ENCODE data around the gene MRPS33. TPM values are rescaled to one million over a fixed set of nuclear protein-coding genes. Genes with fewer than 3 reads are reported as not detected.
"Not testable (repeated sequence)": the region's sequence is repeated elsewhere in the genome, so short reads cannot be mapped to it uniquely, and the experiment has no call there.

The MRPS33 gene
- total RNA-seq, 1 donor from 2014 or later, result 27.9 TPM

DNA sequence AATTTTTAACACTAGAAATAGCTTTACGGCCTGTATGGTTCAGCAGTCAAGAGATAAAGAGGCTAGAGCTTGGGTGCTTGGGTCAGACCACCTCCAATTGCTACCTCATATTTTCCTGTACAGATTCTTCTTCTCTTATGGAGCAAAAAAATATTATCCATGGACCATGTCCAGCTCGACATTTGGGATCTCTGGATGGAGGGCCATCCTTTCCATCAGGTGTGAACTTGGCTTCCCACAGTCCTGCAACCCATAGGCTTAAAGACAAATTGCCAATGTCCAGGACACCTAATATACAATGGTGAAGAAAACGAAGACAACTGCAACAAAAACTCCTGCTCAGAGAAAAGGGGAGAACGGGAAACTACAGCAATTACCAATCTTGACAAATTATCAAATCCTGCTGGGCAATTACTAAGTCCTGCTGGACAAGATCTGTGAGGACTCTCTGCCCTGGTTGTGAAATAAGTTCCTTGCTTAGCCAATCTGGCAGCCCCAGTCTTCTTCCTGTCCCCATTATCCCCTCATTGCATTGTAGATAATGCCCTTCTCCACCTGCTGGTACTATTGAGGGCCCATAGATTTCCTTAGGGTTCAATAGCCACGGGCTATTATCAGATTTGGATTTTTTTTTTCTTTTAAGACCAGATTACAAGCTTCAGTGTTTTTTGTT lies 48.1 kb downstream of the MRPS33 start:
- Mint-ChIP-seq H3K4me1 (ENCODE audit: low read depth) (no peaks in the 10 kb centered on the region), H3K36me3 (ENCODE audit: low read depth) (no peaks in the 10 kb centered on the region), H3K9me3 (ENCODE audit: low read depth) (no peaks in the 10 kb centered on the region)

DNA sequence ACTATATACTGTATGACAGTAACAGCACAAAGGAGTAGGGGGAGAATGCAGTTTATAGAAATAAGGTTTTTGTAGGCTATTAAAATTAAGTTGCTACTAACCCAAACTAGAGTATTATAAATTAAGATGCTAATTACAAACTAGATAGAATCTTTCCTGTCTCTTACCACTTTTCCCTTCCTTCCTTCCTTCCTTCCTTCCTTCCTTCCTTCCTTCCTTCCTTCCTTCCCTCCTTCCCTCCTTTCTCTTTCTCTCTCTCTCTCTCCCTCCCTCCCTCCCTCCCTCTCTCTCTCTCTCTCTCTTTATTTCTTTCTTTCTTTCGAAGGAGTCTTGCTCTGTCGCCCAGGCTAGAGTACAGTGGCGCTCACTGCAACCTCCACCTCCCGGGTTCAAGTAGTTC lies 53.6 kb downstream of the MRPS33 start:
- no peak for DNase-seq (ENCODE audit: low spot score)
- H3K9me3 Mint-ChIP-seq (ENCODE audit: low read depth), result peaks cover 7% of the 10 kb centered on the region
- peaks cover 2% of the 10 kb centered on the region for H3K27me3 Mint-ChIP-seq (ENCODE audit: low read depth)
- peaks cover 1% of the 10 kb centered on the region for H3K36me3 Mint-ChIP-seq (ENCODE audit: low read depth)
- H3K4me1 Mint-ChIP-seq (ENCODE audit: low read depth), result no peaks in the 10 kb centered on the region
- H3K4me3 Mint-ChIP-seq (ENCODE audit: unreplicated experiment), result no peak overlapping the region
- H3K27ac Mint-ChIP-seq (ENCODE audit: unreplicated experiment), result no peak overlapping the region
- TF ChIP-seq, protein P1, sequence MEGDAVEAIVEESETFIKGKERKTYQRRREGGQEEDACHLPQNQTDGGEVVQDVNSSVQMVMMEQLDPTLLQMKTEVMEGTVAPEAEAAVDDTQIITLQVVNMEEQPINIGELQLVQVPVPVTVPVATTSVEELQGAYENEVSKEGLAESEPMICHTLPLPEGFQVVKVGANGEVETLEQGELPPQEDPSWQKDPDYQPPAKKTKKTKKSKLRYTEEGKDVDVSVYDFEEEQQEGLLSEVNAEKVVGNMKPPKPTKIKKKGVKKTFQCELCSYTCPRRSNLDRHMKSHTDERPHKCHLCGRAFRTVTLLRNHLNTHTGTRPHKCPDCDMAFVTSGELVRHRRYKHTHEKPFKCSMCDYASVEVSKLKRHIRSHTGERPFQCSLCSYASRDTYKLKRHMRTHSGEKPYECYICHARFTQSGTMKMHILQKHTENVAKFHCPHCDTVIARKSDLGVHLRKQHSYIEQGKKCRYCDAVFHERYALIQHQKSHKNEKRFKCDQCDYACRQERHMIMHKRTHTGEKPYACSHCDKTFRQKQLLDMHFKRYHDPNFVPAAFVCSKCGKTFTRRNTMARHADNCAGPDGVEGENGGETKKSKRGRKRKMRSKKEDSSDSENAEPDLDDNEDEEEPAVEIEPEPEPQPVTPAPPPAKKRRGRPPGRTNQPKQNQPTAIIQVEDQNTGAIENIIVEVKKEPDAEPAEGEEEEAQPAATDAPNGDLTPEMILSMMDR (IDR thresholded peaks at IDR 0.05), result no peak

More for the DNA sequence above, 48.1 kb downstream of the MRPS33 start:
- TF ChIP-seq, protein P1 (IDR thresholded peaks at IDR 0.05), result no peak
- H3K27ac Mint-ChIP-seq (ENCODE audit: unreplicated experiment), result no peak overlapping the region
- H3K4me3 Mint-ChIP-seq (ENCODE audit: unreplicated experiment), result no peak overlapping the region
- DNase-seq (ENCODE audit: low spot score), result no peak
- peaks cover 10% of the 10 kb centered on the region for H3K27me3 Mint-ChIP-seq (ENCODE audit: low read depth)

DNA sequence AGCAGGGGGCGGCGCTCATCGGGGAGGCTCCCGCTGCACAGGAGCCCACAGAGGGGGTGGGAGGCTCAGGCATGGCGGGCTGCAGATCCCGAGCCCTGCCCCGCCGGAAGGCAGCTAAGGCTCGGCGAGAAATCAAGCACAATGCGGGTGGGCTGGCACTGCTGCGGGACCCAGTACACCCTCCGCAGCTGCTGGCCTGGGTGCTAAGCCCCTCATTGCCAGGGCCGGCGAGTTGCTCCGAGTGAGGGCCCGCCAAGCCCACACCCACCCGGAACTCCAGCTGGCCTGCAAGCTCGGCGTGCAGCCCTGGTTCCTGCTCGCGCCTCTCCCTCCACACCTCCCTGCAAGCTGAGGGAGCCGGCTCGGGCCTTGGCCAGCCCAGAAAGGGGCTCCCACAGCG lies 57.8 kb downstream of the MRPS33 start:
- H3K9me3 Mint-ChIP-seq (ENCODE audit: low read depth); H3K36me3 Mint-ChIP-seq (ENCODE audit: low read depth); H3K27me3 Mint-ChIP-seq (ENCODE audit: low read depth); H3K27ac Mint-ChIP-seq (ENCODE audit: unreplicated experiment); H3K4me1 Mint-ChIP-seq (ENCODE audit: low read depth); H3K4me3 Mint-ChIP-seq (ENCODE audit: unreplicated experiment): not testable (repeated sequence)
- DNase-seq (ENCODE audit: low spot score), result peak; percentile 85

Other genes starting within 250 kb of the MRPS33 start
- gene BRAF, start 90.0 kb downstream of the MRPS33 start, total RNA-seq, result 19.8 to 24.7 TPM (median 20.9 TPM) in 3 replicates
- gene TMEM178B, start 59.1 kb upstream of the MRPS33 start, total RNA-seq, result 0.12 to 0.92 TPM (median 0.92 TPM) in 3 replicates

All from chondrocyte (in vitro differentiated cells).